SK-N-SH (cell line): ENCODE data around the gene DENND2A. TPM values are rescaled to one million over a fixed set of nuclear protein-coding genes. Genes with fewer than 3 reads are reported as not detected.

ENCODE experiments used
- CTCF ChIA-PET: fragments of 300-600, 350-600 bp; formaldehyde crosslinking; extraction: SDS; loops from one replicate; lab custom pipeline; 2021; lab: Yijun Ruan, JAX
- POLR2A ChIA-PET: fragments of 350-600 bp; sonication (Branson Sonifier 250); formaldehyde crosslinking; extraction: SDS; loops from one replicate; lab custom pipeline; 2020; ENCODE audit warnings: antibody characterized with exemption, inconsistent platforms; lab: Yijun Ruan, JAX
- DNase-seq: peaks from one replicate; pipeline ENCODE4 v3.0.0; 2012
- H2AFZ ChIP-seq: fragments of 200-600 bp; sonication (generic); 2 replicates; pipeline ENCODE4 v1.8.1; 2016; ENCODE audit warnings: antibody characterized with exemption, mild to moderate bottlenecking, low read depth
- H3F3A ChIP-seq: fragments of 200-600 bp; sonication (generic); replicated peaks from 2 replicates; pipeline ENCODE3; 2016; ENCODE audit warnings: antibody characterized with exemption, mild to moderate bottlenecking; ENCODE audit not compliant: insufficient read depth
- H3K27ac ChIP-seq, 2 experiments: fragments of 200-500 bp in 1 of 2; fragments of 200-600 bp in 1 of 2; sonication (Bioruptor generic) in 1 of 2; sonication (generic), shearing (Covaris generic) in 1 of 2; 2 replicates each; pipeline versions ENCODE4 v1.5.1 to v1.6.1; 2014 to 2016; ENCODE audit warnings: low read depth in 2 of 2, inconsistent platforms in 1 of 2, low read length in 1 of 2, mild to moderate bottlenecking in 1 of 2, mixed read lengths in 1 of 2
- H3K27me3 ChIP-seq: fragments of 200-600 bp; sonication (generic), shearing (Covaris generic); 2 replicates; pipeline ENCODE4 v1.6.1; 2016; ENCODE audit warnings: mixed run types; ENCODE audit not compliant: insufficient read depth
- H3K36me3 ChIP-seq, 2 experiments: fragments of 200-500 bp in 1 of 2; fragments of 200-600 bp in 1 of 2; sonication (Bioruptor generic) in 1 of 2; sonication (generic) in 1 of 2; replicated peaks in 1 of 2; 2 replicates each; pipeline versions ENCODE3 to v1.5.1; 2014 to 2016; ENCODE audit warnings: low read length in 1 of 2, mild to moderate bottlenecking in 1 of 2; ENCODE audit not compliant: insufficient read depth in 2 of 2, control insufficient read depth in 1 of 2
- H3K4me1 ChIP-seq, 2 experiments: fragments of 200-500 bp in 1 of 2; fragments of 200-600 bp in 1 of 2; sonication (Bioruptor generic) in 1 of 2; sonication (generic), shearing (Covaris generic) in 1 of 2; 2 replicates each; pipeline versions ENCODE4 v1.5.1 to v1.6.1; 2014 to 2016; ENCODE audit warnings: low read depth in 1 of 2, low read length in 1 of 2, mixed run types in 1 of 2; ENCODE audit not compliant: insufficient read depth in 2 of 2, control insufficient read depth in 1 of 2
- H3K4me2 ChIP-seq: fragments of 200-600 bp; sonication (generic), shearing (Covaris generic); 2 replicates; pipeline ENCODE4 v1.6.1; 2017; ENCODE audit warnings: mixed run types
- H3K4me3 ChIP-seq, 2 experiments: fragments of 200-500 bp in 1 of 2; fragments of 200-600 bp in 1 of 2; sonication (Bioruptor generic) in 1 of 2; sonication (generic), shearing (Covaris generic) in 1 of 2; 2 replicates each; pipeline versions ENCODE4 v1.5.1 to v1.8.1; 2014 to 2016; ENCODE audit warnings: low read depth in 2 of 2, inconsistent platforms in 1 of 2, low read length in 1 of 2, mild to moderate bottlenecking in 1 of 2, mixed read lengths in 1 of 2, moderate library complexity in 1 of 2
- H3K79me2 ChIP-seq: fragments of 200-600 bp; sonication (generic); 2 replicates; pipeline ENCODE4 v1.8.1; 2017; ENCODE audit warnings: mild to moderate bottlenecking; ENCODE audit not compliant: insufficient read depth
- H3K9ac ChIP-seq: fragments of 200-600 bp; sonication (generic); 2 replicates; pipeline ENCODE4 v1.6.1; 2017; ENCODE audit warnings: mixed run types
- H3K9me2 ChIP-seq: fragments of 200-600 bp; sonication (generic); 2 replicates; pipeline ENCODE4 v1.6.1; 2017; ENCODE audit warnings: mixed run types
- H3K9me3 ChIP-seq: fragments of 200-600 bp; sonication (generic); 2 replicates; pipeline ENCODE4 v1.6.1; 2017; ENCODE audit warnings: mixed run types, mild to moderate bottlenecking, moderate library complexity
- H4K20me1 ChIP-seq: fragments of 200-600 bp; sonication (generic); 2 replicates; pipeline ENCODE4 v1.6.1; 2017; ENCODE audit warnings: mild to moderate bottlenecking, mixed run types; ENCODE audit not compliant: insufficient read depth
- FOXJ3 ChIP-seq: sonication (generic); formaldehyde crosslinking; IDR thresholded peaks from 2 replicates; pipeline ENCODE4 v1.5.1; 2020; ENCODE audit warnings: mild to moderate bottlenecking, missing genetic modification reagents
- FOXM1 ChIP-seq: IDR thresholded peaks from 2 replicates; pipeline ENCODE4 v1.4.0; 2012; ENCODE audit warnings: low read depth, mild to moderate bottlenecking
- GATA2 ChIP-seq: sonication (generic); formaldehyde crosslinking; IDR thresholded peaks from 2 replicates; pipeline ENCODE4 v1.5.0; 2020; ENCODE audit warnings: mild to moderate bottlenecking, missing genetic modification reagents
- JUND ChIP-seq: IDR thresholded peaks from 2 replicates; pipeline ENCODE4 v1.4.0; 2012
- MXI1 ChIP-seq: IDR thresholded peaks from 2 replicates; pipeline ENCODE4 v1.6.1; 2012; ENCODE audit warnings: mild to moderate bottlenecking, low read depth, low read length, improper control_type of control experiment
- RCOR1 ChIP-seq: fragments of 150-350 bp; IDR thresholded peaks from 2 replicates; pipeline ENCODE4 v1.6.1; 2017; ENCODE audit warnings: antibody characterized with exemption, low read length
- RXRA ChIP-seq: IDR thresholded peaks from 2 replicates; pipeline ENCODE4 v1.4.0; 2012; ENCODE audit warnings: low read depth, mild to moderate bottlenecking, borderline replicate concordance
- SIN3A ChIP-seq: IDR thresholded peaks from 2 replicates; pipeline ENCODE4 v1.6.1; 2012; ENCODE audit warnings: low read depth, mild to moderate bottlenecking, low read length, moderate library complexity, borderline replicate concordance
- SMC3 ChIP-seq: IDR thresholded peaks from 2 replicates; pipeline ENCODE4 v1.6.1; 2012; ENCODE audit warnings: low read depth, low read length, improper control_type of control experiment
- TEAD4 ChIP-seq: IDR thresholded peaks from 2 replicates; pipeline ENCODE4 v1.4.0; 2012; ENCODE audit warnings: mild to moderate bottlenecking, borderline replicate concordance; ENCODE audit not compliant: insufficient read depth
- YY1 ChIP-seq: IDR thresholded peaks from 2 replicates; pipeline ENCODE4 v1.4.0; 2012; ENCODE audit warnings: low read depth, mild to moderate bottlenecking
- WGBS: methylation state at CpG from one replicate; pipeline ENCODE4 v1.1.6; 2017; ENCODE audit warnings: low lambda C conversion rate; 5-methylcytosine and 5-hydroxymethylcytosine counted together
- polyA plus RNA-seq, 3 experiments: library from polyadenylated mRNA; depleted of rRNA; stranded (reverse); fragments of >200 nt; gene quantifications; 2 replicates each; pipeline ENCODE4 v1.2.3, GENCODE V29; 2012
- TF ChIP-seq, protein P1 (sequence below): IDR thresholded peaks from 2 replicates; pipeline ENCODE4 v1.6.1; 2012; ENCODE audit warnings: mild to moderate bottlenecking, low read depth, low read length, moderate library complexity
- TF ChIP-seq, protein P2 (sequence below): fragments of 150-350 bp; IDR thresholded peaks from 2 replicates; pipeline ENCODE4 v1.6.1; 2017; ENCODE audit warnings: antibody characterized with exemption, low read length, low read depth, borderline replicate concordance
- TF ChIP-seq, protein P3 (sequence below): fragments of 200-600 bp; sonication (generic); IDR thresholded peaks from 2 replicates; pipeline ENCODE4 v1.6.1; 2017; ENCODE audit warnings: antibody characterized with exemption, mild to moderate bottlenecking, moderate library complexity
- TF ChIP-seq, protein P4 (sequence below): fragments of 150-350 bp; IDR thresholded peaks from 2 replicates; pipeline ENCODE4 v1.6.1; 2016; ENCODE audit warnings: mild to moderate bottlenecking, low read depth, low read length
- TF ChIP-seq, protein P5 (sequence below): IDR thresholded peaks from 2 replicates; pipeline ENCODE4 v1.4.0; 2012; ENCODE audit warnings: low read depth, borderline replicate concordance

The DENND2A gene
- polyA plus RNA-seq, 1 of the 3 experiments (the other 2 are of a cell fraction), result 3.5 TPM

DNA sequence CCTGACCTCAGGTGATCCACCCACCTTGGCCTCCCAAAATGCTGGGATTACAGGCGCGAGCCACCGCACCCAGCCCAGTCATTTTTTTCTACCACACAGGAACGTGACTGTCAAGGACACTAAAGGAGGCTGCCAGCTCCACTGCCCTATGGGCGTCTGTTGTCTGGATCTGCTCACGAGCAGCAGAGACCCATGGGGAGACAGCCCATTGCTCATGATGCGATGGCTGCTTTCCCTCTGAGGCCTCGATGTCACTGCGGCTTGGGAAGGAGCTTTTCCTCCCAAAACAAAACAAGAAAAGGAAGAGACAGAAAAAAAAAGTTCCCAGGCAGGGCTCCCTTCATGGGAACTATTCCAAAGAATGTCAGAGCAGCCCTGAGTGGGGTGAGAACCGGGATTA lies 70.5 kb downstream of the DENND2A start:
- CTCF ChIA-PET, result interaction anchor here (0.7 to 1.2 kb wide), 4 partner anchors 29 to 83 kb away, joined by 3 read pairs; no protein-coding TSS in a partner anchor
- H3K79me2 ChIP-seq, result no peaks in the 10 kb centered on the region
- no peak overlapping the region for H3K4me2 ChIP-seq
- no peak overlapping the region for H3K9ac ChIP-seq
- WGBS, result 90% methylated on average over 10 of the region's 10 CpGs
- H3F3A ChIP-seq, result no peaks in the 10 kb centered on the region
- peaks cover 3 to 10% of the 10 kb centered on the region in 2 experiments; a peak in 2 of 4 replicates for H3K4me1 ChIP-seq
- no peaks in the 10 kb centered on the region for H3K27me3 ChIP-seq
- no peaks in the 10 kb centered on the region for H4K20me1 ChIP-seq
- POLR2A ChIA-PET, result no interaction called here
- no peaks in the 10 kb centered on the region for H3K9me2 ChIP-seq
- H3K4me3 ChIP-seq, result no peak overlapping the region
- TF ChIP-seq SMC3 (no peak), RXRA (no peak), JUND (no peak), TEAD4 (no peak), FOXJ3 (CRISPR knock-in tag) (no peak), MXI1 (no peak), FOXM1 (no peak)
- TF ChIP-seq, protein P1, sequence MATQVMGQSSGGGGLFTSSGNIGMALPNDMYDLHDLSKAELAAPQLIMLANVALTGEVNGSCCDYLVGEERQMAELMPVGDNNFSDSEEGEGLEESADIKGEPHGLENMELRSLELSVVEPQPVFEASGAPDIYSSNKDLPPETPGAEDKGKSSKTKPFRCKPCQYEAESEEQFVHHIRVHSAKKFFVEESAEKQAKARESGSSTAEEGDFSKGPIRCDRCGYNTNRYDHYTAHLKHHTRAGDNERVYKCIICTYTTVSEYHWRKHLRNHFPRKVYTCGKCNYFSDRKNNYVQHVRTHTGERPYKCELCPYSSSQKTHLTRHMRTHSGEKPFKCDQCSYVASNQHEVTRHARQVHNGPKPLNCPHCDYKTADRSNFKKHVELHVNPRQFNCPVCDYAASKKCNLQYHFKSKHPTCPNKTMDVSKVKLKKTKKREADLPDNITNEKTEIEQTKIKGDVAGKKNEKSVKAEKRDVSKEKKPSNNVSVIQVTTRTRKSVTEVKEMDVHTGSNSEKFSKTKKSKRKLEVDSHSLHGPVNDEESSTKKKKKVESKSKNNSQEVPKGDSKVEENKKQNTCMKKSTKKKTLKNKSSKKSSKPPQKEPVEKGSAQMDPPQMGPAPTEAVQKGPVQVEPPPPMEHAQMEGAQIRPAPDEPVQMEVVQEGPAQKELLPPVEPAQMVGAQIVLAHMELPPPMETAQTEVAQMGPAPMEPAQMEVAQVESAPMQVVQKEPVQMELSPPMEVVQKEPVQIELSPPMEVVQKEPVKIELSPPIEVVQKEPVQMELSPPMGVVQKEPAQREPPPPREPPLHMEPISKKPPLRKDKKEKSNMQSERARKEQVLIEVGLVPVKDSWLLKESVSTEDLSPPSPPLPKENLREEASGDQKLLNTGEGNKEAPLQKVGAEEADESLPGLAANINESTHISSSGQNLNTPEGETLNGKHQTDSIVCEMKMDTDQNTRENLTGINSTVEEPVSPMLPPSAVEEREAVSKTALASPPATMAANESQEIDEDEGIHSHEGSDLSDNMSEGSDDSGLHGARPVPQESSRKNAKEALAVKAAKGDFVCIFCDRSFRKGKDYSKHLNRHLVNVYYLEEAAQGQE, result no peak
- TF ChIP-seq, protein P2, sequence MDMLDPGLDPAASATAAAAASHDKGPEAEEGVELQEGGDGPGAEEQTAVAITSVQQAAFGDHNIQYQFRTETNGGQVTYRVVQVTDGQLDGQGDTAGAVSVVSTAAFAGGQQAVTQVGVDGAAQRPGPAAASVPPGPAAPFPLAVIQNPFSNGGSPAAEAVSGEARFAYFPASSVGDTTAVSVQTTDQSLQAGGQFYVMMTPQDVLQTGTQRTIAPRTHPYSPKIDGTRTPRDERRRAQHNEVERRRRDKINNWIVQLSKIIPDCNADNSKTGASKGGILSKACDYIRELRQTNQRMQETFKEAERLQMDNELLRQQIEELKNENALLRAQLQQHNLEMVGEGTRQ, result no peak
- no peak overlapping the region for H3K27ac ChIP-seq
- DNase-seq, result no peak
- H3K36me3 ChIP-seq, result no peaks in the 10 kb centered on the region
- no peaks in the 10 kb centered on the region for H3K9me3 ChIP-seq
- no peak overlapping the region for H2AFZ ChIP-seq

DNA sequence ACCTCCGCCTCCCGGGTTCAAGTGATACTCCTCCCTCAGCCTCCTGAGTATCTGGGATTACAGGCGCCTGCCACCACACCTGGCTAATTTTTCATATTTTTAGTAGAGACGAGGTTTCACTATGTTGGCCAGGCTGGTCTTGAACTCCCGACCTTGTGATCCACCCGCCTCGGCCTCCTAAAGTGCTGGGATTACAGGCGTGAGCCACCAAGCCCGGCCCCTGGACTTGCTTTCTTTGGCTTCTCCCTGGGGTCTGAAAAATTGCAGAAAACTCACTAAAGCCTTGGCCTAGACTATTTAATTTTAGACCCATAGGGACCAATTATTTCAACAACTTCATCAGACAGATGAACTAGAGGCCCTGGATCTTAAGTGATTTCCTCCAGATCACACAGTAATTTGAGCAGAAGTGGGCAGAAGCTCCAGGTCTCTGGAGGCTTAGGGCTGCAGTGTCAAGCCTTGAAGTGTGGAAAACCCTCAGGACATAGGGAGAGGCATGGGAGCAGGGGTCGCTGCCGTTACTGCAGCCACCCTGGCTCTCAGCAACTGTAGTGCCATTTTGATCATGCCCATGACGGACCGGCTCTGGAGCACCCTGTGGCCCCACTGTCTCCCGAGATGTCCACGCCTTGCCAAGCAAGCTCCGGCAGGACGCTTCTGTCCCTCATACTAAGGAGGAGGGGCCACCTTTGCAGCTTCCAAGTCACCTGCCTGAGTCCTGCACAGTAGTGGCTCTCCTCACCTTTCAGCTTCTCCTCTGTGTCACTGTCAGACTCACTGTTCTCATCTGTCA lies 72.4 kb downstream of the DENND2A start:
- ChIA-PET CTCF (interaction anchor here (1.1 to 2.4 kb wide), 3 partner anchors 15 to 85 kb away, joined by 3 to 9 read pairs (median 6); no protein-coding TSS in a partner anchor), POLR2A (no interaction called here)
- no peak overlapping the region for H3K4me2 ChIP-seq
- H3K4me3 ChIP-seq, result no peak overlapping the region
- no peaks in the 10 kb centered on the region for H3K9me3 ChIP-seq
- H3K9me2 ChIP-seq, result no peaks in the 10 kb centered on the region
- H3K79me2 ChIP-seq, result no peaks in the 10 kb centered on the region
- H4K20me1 ChIP-seq, result no peaks in the 10 kb centered on the region
- no peak overlapping the region for H2AFZ ChIP-seq
- no peak overlapping the region for H3K9ac ChIP-seq
- no peak for DNase-seq
- 96% methylated on average over 17 of the region's 17 CpGs for WGBS
- H3K27me3 ChIP-seq, result no peaks in the 10 kb centered on the region
- no peaks in the 10 kb centered on the region for H3F3A ChIP-seq
- peaks cover 9 to 11% of the 10 kb centered on the region in 2 experiments; a peak in 3 of 4 replicates for H3K4me1 ChIP-seq
- no peak overlapping the region for H3K27ac ChIP-seq
- no peaks in the 10 kb centered on the region for H3K36me3 ChIP-seq
- TF ChIP-seq FOXM1 (no peak), RXRA (no peak), RCOR1 (no peak), FOXJ3 (CRISPR knock-in tag) (no peak), YY1 (no peak), JUND (no peak), GATA2 (no peak), SIN3A (no peak), SMC3 (no peak)
- TF ChIP-seq, protein P2, result no peak
- TF ChIP-seq, protein P3, sequence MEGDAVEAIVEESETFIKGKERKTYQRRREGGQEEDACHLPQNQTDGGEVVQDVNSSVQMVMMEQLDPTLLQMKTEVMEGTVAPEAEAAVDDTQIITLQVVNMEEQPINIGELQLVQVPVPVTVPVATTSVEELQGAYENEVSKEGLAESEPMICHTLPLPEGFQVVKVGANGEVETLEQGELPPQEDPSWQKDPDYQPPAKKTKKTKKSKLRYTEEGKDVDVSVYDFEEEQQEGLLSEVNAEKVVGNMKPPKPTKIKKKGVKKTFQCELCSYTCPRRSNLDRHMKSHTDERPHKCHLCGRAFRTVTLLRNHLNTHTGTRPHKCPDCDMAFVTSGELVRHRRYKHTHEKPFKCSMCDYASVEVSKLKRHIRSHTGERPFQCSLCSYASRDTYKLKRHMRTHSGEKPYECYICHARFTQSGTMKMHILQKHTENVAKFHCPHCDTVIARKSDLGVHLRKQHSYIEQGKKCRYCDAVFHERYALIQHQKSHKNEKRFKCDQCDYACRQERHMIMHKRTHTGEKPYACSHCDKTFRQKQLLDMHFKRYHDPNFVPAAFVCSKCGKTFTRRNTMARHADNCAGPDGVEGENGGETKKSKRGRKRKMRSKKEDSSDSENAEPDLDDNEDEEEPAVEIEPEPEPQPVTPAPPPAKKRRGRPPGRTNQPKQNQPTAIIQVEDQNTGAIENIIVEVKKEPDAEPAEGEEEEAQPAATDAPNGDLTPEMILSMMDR, result no peak
- TF ChIP-seq, protein P4, sequence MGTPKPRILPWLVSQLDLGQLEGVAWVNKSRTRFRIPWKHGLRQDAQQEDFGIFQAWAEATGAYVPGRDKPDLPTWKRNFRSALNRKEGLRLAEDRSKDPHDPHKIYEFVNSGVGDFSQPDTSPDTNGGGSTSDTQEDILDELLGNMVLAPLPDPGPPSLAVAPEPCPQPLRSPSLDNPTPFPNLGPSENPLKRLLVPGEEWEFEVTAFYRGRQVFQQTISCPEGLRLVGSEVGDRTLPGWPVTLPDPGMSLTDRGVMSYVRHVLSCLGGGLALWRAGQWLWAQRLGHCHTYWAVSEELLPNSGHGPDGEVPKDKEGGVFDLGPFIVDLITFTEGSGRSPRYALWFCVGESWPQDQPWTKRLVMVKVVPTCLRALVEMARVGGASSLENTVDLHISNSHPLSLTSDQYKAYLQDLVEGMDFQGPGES, result no peak
- TF ChIP-seq, protein P5, sequence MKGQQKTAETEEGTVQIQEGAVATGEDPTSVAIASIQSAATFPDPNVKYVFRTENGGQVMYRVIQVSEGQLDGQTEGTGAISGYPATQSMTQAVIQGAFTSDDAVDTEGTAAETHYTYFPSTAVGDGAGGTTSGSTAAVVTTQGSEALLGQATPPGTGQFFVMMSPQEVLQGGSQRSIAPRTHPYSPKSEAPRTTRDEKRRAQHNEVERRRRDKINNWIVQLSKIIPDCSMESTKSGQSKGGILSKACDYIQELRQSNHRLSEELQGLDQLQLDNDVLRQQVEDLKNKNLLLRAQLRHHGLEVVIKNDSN, result no peak
